ENCODE data around the gene PLXNA4. TPM values are rescaled to one million over a fixed set of nuclear protein-coding genes. Genes with fewer than 3 reads are reported as not detected.

PLXNA4 gene
- polyA plus RNA-seq, 1 experiment: 0.22 TPM

DNA sequence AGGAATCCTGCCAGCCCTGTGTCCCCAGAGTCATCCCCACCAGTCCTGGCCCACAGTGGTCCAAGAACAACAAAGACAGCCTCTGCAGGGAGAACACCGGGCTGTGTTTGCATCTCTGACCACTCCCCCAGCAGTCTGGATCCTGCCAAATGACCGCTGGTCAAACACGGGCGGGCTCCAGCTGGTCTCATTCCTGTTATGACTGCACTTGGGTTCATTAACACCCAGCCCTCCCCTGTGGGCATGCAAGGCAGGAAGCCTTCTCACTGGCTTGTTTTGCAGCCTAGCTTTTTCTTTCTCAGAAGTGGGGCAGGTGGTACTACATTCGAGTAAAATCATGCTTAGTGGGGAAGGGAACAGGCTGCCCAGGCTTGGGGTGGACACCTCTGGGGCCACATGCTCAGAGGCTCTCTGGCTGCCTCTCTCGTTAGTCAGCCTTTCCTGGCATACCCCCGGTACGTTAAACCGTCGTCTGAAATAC, 190.0 kb downstream of the PLXNA4 start:
- CTCF ChIA-PET: interaction anchor here (0.9 kb wide), 1 partner anchor 16 kb away, joined by 4 read pairs; no protein-coding TSS in a partner anchor
- H3K36me3 ChIP-seq (ENCODE audit: control insufficient read depth, insufficient read depth, low read length): no peaks in the 10 kb centered on the region
- TF ChIP-seq, protein P1, sequence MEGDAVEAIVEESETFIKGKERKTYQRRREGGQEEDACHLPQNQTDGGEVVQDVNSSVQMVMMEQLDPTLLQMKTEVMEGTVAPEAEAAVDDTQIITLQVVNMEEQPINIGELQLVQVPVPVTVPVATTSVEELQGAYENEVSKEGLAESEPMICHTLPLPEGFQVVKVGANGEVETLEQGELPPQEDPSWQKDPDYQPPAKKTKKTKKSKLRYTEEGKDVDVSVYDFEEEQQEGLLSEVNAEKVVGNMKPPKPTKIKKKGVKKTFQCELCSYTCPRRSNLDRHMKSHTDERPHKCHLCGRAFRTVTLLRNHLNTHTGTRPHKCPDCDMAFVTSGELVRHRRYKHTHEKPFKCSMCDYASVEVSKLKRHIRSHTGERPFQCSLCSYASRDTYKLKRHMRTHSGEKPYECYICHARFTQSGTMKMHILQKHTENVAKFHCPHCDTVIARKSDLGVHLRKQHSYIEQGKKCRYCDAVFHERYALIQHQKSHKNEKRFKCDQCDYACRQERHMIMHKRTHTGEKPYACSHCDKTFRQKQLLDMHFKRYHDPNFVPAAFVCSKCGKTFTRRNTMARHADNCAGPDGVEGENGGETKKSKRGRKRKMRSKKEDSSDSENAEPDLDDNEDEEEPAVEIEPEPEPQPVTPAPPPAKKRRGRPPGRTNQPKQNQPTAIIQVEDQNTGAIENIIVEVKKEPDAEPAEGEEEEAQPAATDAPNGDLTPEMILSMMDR (IDR thresholded peaks at IDR 0.05; ENCODE audit: insufficient read depth, low read depth, low read length): no peak
- DNase-seq (ENCODE audit: low read depth): no peak
- H3K4me3 ChIP-seq (ENCODE audit: low read depth, low read length): no peak overlapping the region
- POLR2A ChIA-PET: no interaction called here
- no peaks in the 10 kb centered on the region for H3K27me3 ChIP-seq (ENCODE audit: control insufficient read depth, insufficient read depth, low read length)

DNA sequence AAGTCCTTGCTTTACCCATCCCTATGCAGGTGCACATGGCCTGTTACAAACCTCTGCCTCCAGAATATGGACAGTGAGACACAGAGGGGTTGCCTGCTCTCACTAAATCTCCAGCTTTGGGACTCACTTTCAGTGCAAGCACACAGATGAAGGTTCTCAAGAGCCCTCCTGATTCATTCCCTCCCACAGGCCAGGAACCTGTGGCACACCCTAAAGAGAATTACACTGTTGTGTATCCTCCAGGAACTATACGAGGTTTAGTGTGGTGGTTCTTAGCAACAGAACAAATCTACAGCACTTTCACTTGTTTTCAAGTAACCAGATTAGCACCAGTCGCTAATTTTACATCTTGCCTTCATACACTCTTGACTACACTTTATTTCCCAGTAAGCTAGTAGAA, 192.3 kb downstream of the PLXNA4 start:
- H3K4me3 ChIP-seq (ENCODE audit: low read depth, low read length): no peak overlapping the region
- no peaks in the 10 kb centered on the region for H3K27me3 ChIP-seq (ENCODE audit: control insufficient read depth, insufficient read depth, low read length)
- TF ChIP-seq, protein P1 (IDR thresholded peaks at IDR 0.05; ENCODE audit: insufficient read depth, low read depth, low read length): no peak
- ChIA-PET POLR2A (no interaction called here), CTCF (no interaction called here)
- no peaks in the 10 kb centered on the region for H3K36me3 ChIP-seq (ENCODE audit: control insufficient read depth, insufficient read depth, low read length)
- DNase-seq (ENCODE audit: low read depth): no peak

DNA sequence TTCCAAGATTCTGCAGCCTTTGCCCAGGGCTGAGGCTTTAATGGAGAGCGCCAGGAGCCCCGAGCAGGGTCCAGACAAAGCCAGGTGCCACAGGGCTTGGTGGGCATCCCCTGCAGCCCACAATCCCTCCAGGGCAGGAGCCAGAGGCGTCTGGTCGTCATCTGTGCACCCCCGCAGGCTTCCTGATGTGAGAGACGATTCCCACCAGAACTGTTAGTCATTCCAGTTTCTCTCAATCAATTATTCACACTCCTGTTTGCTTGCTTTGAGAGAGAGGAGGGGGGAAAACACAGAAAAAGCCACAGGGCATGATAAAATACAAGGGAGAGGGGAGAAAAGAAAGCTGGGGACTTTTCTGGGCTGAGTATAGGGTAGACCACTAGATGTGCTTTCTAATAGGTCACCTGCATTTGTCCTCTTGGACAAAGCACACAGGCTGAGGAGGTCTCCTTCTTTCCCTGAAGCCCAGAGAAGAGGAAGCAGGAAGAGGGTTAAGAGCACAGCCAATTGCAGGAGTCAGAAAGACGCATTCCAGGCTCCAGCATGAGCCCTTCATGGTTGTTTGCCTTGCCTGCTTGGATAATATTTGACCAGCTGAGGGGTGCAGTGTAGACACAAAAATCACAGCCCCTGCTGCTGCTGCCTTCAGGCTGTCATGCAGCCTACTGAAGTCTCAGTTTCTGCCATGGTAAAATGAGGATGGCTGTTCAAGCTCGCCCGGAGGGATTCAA, 194.4 kb downstream of the PLXNA4 start:
- Histone ChIP-seq H3K36me3 (ENCODE audit: control insufficient read depth, insufficient read depth, low read length) (no peaks in the 10 kb centered on the region), H3K27me3 (ENCODE audit: control insufficient read depth, insufficient read depth, low read length) (no peaks in the 10 kb centered on the region), H3K4me3 (ENCODE audit: low read depth, low read length) (no peak overlapping the region)
- TF ChIP-seq, protein P1 (IDR thresholded peaks at IDR 0.05; ENCODE audit: insufficient read depth, low read depth, low read length): no peak
- ChIA-PET CTCF (no interaction called here), POLR2A (no interaction called here)
- no peak for DNase-seq (ENCODE audit: low read depth)

DNA sequence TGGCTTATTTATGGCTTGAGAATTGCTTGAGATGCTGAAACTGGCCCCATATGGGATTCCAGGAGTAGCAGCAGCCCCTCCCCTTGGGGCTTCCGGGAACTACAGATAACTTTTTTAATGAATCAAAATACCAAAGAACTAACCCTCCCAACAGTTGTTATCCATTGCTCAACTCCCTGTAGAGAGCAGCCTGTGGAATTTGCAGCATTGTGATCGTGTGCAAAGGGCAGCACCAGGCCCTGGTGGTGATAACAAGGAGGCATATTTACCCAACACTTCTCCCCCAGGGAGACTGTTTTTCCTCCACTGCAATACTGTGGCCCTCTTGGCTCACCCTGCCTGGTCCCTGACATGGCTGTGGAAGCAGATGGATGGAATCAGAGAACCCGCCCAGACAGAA, 196.2 kb downstream of the PLXNA4 start:
- TF ChIP-seq, protein P1 (IDR thresholded peaks at IDR 0.05; ENCODE audit: insufficient read depth, low read depth, low read length): no peak
- no peak for DNase-seq (ENCODE audit: low read depth)
- Histone ChIP-seq H3K27me3 (ENCODE audit: control insufficient read depth, insufficient read depth, low read length) (no peaks in the 10 kb centered on the region), H3K4me3 (ENCODE audit: low read depth, low read length) (no peak overlapping the region), H3K36me3 (ENCODE audit: control insufficient read depth, insufficient read depth, low read length) (no peaks in the 10 kb centered on the region)
- POLR2A ChIA-PET: no interaction called here
- CTCF ChIA-PET: no interaction called here

DNA sequence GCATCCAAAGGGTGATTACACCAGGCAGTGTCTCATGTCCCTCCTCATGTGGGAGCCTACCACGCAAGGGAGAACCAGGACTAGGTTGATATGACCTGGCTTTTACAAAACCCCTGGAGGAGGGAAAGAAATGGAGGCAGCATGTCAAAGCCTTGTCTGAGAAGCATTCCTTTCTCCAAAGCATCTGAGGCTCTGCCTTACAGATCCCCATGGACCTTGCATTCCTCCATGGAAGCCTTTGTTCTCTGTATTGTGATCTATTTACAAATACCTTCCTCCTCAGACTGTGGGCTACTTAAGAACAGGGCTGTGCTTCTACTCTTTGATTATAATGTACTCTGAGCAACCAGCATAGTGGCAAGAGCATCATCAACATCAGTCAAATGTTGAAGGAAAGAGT, 197.0 kb downstream of the PLXNA4 start:
- DNase-seq (ENCODE audit: low read depth): no peak
- ChIA-PET CTCF (no interaction called here), POLR2A (no interaction called here)
- no peak overlapping the region for H3K4me3 ChIP-seq (ENCODE audit: low read depth, low read length)
- H3K27me3 ChIP-seq (ENCODE audit: control insufficient read depth, insufficient read depth, low read length): no peaks in the 10 kb centered on the region
- H3K36me3 ChIP-seq (ENCODE audit: control insufficient read depth, insufficient read depth, low read length): no peaks in the 10 kb centered on the region
- TF ChIP-seq, protein P1 (IDR thresholded peaks at IDR 0.05; ENCODE audit: insufficient read depth, low read depth, low read length): no peak
